Peyer's patch (tissue), 4 donors: ENCODE data around the gene CCDC159.

Experiments used
- CTCF ChIP-seq, 6 experiments: fragments of 450-650 bp in 4 of 6; fragments of 200-600 bp in 2 of 6; sonication (generic) in 1 of 6; IDR thresholded peaks; one replicate each; pipeline ENCODE4 v1.5.1; 2017 to 2019; ENCODE audit warnings: antibody characterized with exemption in 6 of 6, mild to moderate bottlenecking in 3 of 6, moderate library complexity in 1 of 6
- POLR2A ChIP-seq, 2 donors: fragments of 450-650 bp; IDR thresholded peaks; one replicate each; pipeline ENCODE4 v1.5.1; 2017; ENCODE audit warnings: antibody characterized with exemption in 2 of 2, mild to moderate bottlenecking in 2 of 2, moderate library complexity in 2 of 2

- peak; percentile 81 to 87 (median 86) for TF ChIP-seq CTCF (IDR thresholded peaks at IDR 0.05)
- TF ChIP-seq POLR2A (IDR thresholded peaks at IDR 0.05): peak; percentile 77 to 88
Observed at GRCh38 chr19:11380653-11381537, 34.6 kb downstream of the CCDC159 start.
